Amniotic epithelial cell (primary cell): ENCODE results near the gene COA7.
A peak's percentile ranks its signal among the peaks of the same experiment; 100 is the strongest.
"Not testable (repeated sequence)": the region's sequence is repeated elsewhere in the genome, so short reads cannot be mapped to it uniquely, and the experiment has no call there.

ENCODE experiments used
- DNase-seq: peaks from one replicate; pipeline ENCODE4 v3.0.0-alpha.2; 2010; ENCODE audit warnings: low read depth

The COA7 gene

DNA sequence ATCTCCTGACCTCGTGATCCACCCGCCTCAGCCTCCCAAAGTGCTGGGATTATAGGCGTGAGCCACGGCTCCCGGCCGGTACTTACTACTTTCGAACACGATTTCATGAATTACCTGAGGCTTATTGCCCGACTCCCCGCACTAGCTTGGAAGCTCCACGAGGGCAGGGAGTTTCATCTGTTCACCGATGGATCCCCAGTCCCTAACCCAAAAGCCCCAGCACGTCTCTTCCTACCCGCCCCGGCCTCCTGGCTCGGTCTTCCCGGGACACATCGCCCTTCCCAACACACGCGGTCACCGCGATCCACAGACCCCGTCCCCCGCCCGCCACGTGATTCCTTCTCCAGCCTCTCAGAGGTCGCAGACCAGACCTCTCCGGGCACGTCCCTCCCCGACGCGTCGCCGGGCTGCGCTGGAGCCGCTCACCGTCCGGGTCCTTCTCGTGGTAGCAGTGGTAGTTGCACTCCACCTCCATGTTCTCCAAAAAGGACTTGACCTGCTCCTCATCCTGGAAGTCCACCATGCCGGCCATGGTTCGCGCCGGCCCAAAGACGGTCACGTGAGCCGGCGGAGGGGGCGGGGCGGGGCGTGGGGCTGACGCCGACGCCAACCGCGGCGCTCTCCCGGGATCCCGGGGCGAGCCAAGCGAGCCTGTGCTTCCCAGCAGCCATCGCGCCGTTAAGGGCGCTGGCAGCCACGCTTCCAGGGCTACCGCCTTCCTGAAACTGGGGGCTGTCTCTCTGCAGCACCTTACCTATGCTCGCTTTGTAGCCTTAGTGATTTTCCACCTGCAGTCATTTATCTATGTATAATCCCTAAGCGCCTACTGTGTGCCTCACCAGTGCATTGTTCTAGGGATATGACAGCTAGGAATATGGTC, at the start of gene COA7:
TSS of gene COA7 (minus strand) at position 553 of the 880 bp plus-strand sequence. CDS start at position 532, 21 bp downstream.
- DNase-seq: peak; percentile 70

DNA sequence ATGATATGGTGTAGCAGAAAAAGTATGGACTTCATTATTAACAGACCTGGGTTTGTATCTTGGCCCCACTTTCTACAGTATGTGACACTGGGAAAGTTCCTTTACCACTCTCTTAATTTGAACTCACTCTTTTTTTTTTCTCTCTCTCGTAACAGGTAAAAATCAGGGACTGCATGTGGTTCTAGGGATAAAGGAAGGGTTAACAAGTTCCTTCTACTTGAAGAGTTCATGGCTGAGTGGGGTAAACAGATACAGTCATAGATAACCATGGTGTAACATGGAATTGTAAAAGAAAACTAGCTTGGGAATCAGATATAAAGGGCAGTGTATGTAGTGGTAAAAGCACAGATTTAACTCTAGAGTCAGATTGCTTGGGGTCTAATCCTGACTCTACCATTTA, 49.3 kb upstream of the COA7 start:
- DNase-seq: peak; percentile 36

DNA sequence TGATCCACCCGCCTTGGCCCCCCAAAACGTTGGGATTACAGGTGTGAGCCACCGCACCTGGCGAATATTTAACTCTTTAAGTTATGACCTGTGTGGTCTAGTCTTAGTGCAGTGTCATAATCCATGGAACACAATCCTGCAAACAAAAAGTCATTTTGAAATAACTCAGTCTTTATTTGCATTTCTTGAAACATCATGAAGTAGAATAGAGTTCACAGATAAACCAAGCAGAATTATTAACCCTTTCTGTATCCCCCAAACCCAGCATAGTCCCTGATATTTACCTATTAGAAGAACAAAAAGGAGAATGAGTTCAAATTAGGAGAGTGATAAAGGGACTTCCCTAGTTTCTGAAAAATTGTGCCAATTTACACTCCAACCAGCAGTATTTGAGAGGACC, 48.0 kb upstream of the COA7 start:
- DNase-seq: no peak

DNA sequence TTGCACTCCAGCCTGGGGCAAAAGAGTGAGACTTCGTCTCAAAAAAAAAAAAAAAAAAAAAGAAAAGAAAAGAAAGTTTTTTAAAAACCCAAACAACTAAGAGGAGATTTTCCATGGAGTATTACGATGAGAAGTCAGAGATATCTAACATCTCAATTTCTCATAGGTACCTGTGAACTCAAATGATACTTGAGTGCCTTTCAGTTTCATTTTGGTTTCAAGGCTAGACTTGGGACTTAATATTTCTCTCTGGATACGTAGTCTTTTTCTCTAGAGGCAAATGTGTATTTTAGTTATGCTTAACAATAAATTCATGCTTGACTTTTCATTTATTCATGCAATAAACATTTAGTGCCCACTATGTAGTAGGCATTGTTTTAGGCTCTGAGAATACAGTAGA, 43.1 kb upstream of the COA7 start:
- DNase-seq: no peak

DNA sequence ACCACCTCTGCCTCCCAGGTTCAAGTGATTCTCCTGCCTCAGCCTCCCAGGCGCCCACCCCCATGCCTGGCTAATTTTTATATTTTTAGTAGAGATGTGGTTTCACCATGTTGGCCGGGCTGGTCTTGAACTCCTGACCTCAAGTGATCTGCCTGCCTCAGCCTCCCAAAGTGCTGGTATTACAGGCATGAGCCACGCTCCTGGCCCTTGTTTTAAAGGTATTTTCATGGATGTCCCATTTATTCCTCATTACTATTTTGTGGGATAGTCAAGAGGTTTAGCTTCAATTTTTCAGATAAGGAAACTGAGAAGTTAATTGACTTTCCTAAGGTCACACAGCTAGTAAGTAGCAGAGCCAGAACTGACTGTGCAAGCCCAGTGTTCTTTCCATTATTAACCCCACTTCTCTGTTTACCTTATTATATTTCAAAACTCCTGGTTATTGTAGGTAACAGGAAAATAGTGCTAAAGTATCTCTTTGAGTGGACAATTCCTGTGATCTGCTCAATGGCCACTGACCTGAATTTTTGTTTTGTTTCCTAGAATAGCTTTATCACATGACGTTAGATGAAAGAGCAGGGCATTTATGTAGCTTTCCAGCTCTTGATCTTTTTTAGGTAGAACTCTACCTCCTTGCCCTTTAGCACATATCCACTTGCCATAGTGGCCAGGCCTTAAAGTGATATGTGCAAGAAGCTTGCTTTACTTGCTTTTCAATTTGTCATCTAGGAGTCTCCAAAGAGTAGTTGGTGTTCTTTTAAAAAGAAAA, 41.7 kb upstream of the COA7 start:
- no peak for DNase-seq

DNA sequence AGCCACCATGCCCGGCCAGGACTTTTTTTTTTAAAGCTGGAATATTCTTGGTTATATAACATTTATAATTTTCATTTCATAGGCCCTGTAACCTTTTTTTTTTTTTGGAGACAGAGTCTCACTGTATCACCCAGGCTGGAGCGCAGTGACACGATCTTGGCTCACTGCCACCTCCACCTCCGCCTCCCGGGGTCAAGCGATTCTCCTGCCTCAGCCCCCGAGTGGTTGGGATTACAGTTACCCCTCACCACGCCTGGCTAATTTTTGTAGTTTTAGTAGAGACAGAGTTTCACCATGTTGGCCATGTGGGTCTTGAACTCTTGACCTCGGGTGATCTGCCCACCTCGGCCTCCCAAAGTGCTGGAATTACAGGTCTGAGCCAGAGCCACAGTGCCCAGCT, 40.7 kb upstream of the COA7 start:
- DNase-seq: no peak

DNA sequence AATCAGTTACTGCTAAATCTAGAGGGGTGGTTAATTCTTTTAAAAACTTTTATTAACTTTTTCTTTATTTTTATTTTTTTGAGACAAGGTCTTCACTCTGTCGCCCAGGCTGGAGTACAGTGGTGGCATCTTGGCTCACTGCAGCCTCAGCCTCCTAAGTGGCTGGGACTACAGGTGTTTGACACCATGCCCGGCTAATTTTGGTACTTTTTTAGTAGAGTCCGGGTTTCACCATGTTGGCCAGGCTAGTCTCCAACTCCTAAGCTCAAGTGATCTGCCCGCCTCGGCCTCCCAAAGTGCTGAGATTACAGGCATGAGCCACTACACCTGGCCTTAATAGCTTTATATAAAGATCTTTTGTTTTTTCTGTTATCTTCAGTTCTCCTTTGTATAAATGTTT, 40.0 kb upstream of the COA7 start:
- DNase-seq: no peak

DNA sequence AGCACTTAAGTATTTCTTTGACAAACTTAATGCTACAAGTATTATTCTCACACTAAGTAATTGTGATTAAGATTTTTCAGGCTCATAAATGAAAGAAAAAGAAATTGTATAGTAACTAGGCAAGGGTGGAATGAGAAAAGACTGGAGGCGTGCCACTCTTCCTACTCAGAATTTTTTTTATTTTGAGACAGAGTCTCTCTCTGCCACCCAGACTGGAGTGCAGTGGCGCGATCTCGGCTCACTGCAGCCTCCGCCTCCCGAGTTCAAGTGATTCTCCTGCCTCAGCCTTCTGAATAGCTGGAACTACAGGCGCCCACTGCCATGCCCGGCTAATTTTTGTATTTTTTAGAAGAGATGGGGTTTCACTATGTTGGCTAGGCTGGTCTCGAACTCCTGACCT, 37.2 kb upstream of the COA7 start:
- not testable (repeated sequence) for DNase-seq

DNA sequence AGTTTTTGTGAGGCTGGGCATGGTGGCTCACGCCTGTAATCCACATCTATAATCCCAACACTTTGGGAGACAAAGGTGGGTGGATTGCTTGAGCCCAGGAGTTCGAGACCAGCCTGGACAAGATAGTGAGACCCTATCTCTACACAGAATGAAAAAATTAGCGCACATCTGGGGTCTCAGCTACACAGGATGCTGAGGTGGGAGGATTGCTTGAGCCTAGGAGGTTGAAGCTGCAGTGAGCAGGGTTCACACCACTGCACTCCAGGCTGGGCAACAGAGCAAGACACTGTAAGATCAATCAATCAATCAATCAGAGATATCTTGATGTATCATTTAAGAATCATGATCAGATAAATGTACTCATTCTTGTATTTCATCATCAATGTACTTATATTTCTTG, 35.2 kb upstream of the COA7 start:
- DNase-seq: no peak

DNA sequence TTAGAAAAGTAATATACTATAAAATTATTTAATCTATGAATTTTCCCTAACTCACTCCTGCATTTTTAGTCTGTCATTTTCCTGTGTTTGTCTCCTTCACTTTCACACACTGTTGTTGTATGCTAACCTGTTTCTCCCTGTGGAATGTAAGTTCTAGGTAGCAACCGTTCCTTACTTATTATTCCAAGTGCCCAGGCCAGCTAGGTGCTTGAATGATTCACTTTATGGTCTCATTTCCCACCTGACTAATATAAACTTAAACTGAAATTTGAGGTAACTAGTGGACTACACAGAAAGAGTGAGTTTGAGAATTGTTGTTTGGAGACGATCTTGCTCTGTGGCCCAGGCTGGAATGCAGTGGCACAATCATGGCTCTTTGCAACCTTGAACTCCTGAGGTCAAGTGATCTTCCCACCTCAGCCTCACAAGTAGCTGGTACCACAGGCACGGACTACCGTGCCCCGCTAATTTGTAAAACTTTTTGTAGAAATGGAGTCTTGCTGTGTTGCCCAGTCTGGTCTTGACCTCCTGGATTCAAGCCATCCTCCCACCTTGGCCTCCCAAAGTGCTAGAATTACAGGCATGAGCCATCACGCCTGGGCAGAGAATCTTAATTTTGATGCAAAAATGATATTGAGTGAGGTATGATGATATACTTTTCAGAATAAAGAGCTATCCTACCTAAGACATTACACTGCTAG, 30.0 kb upstream of the COA7 start:
- DNase-seq: no peak

DNA sequence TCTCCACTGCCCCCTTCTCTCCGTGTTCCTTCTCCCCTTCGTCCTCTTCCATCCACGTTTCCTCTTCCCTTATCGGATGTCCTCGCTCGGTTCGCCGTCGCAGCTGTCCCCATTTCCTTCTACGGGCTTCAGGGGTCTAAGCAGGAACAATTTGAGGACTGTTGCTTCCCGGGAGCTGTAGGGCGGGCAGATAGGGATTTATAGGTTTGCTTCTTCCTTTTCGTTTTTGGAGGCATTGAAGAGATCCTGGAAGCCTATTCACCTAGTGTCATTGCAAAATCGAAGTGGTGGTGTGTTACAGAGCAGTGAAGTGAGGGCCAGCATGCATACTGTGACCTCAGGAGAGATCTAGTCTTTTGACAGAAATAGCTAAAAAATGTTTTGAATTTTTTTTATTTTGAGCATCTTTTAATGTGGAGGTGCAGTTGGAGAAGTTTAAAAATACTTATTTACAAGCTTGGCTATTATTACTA, 29.0 kb upstream of the COA7 start:
- DNase-seq: no peak

DNA sequence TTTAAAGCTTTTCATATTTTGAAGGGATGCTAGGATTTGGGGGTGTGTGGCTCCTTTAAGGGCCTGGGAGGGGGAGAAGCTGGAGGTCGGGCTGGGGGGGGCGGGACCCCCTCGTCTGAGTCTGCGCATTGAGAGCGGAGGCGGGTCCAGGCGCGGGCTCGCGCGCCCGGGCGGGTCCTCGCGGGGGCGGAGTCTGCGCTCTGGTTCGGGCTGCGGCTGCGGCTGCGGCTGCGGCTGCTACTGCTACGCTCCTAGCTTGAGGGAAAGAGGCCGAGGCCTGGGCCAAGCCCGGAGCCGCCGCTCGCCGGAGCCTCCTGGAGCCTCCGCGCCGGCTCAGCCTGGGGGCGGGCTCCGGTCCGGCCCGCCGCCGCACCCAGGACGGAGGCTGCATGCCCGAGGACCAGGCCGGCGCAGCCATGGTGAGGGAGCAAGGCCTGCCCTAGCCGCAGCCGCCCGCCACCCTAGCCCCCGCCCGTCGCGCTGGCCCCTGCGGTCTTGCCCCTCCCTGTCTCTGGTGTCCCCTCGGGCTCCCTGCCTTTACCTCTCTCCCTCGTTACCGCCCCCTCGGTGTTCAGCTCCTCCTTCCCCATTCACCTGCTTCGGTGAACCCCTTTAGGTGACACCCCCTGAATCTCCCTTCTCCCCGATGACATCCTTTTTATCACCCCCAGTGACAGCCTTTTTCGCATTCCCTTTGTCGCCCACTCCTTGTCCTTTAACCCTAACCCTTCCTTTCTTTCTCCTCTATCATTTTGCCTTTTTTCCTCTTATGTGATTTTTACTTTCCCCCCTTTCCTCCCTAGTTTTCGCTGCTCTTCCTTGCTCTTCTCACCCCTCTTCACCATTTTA, 28.3 kb upstream of the COA7 start, which contains the start of gene ZYG11B:
TSS of gene ZYG11B (plus strand) at position 189 of the 849 bp plus-strand sequence. CDS start at position 390, 201 bp downstream.
- DNase-seq: peak; percentile 67

DNA sequence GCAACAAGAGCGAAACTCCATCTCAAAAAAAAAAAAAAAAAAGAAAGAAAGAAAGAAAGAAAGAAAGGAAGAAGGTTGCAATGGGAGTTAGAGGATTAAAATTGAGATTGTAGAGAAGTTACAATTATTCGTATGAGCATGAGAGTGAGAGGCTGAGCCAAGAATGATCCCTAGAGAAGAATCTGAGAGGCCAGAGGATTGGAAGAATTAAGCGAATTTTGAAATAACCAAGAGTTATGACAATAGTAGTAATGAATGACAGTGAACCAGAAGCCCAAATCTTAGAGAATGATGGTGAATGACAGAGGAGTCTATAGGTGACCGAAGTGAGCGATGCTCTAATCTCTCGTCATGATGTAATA, 27.7 kb upstream of the COA7 start:
- DNase-seq: no peak

DNA sequence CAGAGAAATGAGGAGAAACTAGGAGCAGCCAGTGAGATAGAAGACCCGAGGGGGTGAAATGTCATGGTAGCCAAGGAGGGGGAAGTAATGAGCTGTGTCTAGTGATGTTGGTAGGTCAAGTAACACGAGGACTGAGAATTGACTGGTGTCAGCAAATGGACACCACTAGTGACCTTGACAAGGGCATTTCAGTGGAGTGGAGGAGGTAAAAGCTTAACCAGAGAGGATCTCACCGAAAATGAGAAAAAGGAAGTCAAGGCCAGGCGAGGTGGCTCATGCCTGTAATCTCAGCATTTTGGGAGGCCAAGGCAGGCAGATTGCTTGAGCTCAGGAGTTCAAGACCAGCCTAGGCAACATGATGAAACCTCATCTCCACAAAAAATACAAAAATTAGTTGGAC, 25.1 kb upstream of the COA7 start:
- DNase-seq: no peak

DNA sequence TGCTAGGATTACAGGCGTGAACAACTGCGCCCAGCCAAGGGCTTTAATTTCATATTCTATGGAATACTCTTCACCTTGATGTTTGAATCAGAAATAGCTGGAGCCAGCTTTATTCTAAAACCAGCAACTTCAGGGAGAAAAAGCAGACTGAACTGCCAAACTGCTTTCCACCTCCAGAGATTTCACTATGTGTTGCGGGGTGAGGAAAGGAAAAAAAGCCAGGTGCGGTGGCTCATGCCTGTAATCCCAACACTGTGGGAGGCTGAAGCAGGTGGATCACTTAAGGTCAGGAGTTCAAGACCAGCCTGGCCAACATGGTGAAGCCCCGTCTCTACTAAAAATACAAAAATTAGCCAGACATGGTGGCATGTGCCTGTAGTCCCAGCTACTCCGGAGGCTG, 17.1 kb upstream of the COA7 start:
- DNase-seq: not testable (repeated sequence)

DNA sequence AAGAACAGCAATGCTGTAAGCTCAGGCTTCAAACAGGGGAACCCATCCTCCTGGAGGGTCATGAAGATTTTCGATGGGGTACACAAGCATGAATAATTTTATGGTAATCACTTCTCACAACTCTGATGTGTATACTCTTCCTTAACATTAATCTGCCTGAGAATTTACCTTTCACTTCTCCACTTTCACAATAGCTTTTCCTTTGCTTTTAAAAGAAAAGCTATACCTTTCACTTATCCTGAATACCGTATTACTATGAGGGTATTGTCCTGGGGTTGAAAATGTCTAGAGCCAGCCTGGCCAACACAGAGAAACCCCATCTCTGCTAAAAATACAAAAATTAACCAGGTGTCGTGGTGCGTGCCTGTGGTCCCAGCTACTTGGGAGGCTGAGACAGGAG, 15.4 kb upstream of the COA7 start:
- DNase-seq: no peak

DNA sequence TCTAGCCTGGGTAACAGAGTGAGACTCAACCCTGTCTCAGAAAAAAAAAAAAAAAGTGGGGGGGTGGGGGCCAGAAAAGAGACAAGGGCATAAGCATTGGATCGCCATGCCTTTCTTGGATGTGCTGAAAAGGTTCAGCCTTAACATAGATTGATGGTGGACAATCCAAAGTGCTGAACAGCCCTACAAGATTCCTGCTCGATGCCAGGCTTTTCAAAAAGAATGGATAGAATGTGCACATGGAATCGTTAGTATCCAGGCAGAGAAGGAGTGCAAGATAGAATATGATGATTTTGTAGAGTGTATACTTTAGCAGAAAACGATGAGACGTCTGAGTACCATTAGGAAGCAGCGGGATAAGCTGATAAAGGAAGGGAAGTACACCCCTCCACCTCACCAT, 10.9 kb upstream of the COA7 start:
- peak; percentile 35 for DNase-seq

DNA sequence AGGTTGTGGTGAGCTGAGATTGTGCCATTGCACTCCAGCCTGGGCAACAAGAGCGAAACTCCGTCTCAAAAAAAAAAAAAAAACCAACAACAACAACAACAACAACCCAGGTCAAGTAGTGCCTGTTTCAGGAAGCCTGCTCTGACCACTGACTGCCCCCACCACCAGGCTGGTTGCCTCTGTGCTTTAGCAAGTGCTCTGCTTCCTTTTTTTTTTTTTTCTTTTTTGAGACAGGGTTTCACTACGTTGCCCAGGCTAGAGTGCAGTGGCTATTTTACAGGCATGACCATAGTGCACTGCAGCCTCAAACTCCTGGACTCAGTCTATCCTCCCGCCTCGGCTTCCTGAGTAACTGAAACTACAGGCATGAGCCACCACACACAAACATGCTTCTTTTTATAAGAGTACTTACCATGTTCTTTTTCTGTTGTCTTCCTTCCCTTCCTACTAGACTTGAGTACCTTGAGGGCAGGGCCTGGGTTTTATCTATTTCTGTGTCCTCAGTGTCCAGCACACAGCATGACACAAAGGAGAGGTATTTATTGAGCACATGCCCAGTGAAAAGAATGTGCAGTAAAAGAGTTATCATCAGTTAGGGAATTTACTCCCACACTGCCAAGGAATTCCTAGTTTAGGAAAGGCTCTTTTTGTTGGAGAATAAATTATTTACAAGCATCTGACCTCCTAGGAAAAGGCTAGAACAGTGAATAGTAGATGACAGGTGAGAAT, 9.9 kb upstream of the COA7 start:
- peak; percentile 95 for DNase-seq

DNA sequence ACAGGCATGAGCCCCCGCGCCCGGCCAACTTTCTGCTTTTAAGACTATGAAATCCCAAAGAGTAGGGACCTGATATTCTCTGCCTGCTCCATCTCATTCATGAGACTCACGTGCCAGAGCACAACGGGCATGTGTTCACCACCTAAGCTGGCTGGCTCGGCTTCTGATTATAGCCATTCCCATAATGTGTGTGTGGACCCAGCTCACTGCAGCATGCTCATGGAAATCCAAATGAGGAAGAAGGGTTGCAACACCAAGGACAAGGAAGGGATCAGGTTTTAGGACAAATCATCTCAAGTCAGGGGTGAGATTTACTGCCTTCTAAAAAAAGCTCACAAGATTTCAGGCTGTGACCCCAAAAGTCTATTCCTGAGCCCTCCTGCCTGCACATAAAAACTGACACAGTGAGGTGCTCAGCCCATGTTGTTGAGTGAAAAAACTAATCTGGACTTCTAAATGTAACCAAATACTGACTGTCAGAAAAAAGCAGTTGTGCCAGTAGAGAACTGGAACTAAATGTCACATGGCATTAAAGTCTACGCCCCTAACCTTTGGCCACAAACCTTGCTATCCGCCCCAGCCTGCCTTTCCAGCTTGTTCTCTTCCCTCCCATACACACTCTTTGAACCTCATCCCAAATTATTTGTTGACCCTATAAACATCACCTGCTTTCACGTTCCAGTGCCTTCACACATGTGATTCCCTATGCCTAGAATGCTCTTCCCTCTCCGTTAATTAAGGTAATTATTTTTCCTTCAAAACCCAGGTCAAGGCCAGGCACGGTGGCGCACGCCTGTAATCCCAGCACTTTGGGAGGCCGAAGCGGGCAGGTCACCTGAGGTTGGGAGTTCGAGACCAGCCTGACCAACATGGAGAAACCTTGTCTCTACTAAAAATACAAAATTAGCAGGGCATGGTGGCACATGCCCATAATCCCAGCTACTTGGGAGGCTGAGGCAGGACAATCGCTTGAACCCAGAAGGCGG, 9.1 kb upstream of the COA7 start:
- no peak for DNase-seq
